Caco-2 (cell line): ENCODE measurements around the gene MLYCD. TPM values are rescaled to one million over a fixed set of nuclear protein-coding genes. Genes with fewer than 3 reads are reported as not detected.

ENCODE experiments used
- BruUV-seq: library from RNA; stranded (reverse); fragments of 400-500 nt; replicated peaks from 2 replicates; lab custom pipeline; 2021; lab: Mats Ljungman, UMichigan
- CTCF ChIA-PET: fragments of 300-600 bp; sonication (Branson Sonifier 250); formaldehyde crosslinking; loops from one replicate; lab custom pipeline; 2022; ENCODE audit warnings: antibody characterized with exemption; lab: Charles Lee
- POLR2A ChIA-PET: fragments of 300-600 bp; sonication (Branson Sonifier 250); formaldehyde crosslinking; loops from one replicate; lab custom pipeline; 2022; ENCODE audit warnings: antibody characterized with exemption; lab: Charles Lee
- DNase-seq, 2 experiments: peaks; one replicate each; pipeline versions ENCODE4 v3.0.0 to v3.0.0-alpha.2; 2020 to 2022
- H3K27me3 ChIP-seq: replicated peaks from 2 replicates; pipeline ENCODE4 v1.6.0; 2011; ENCODE audit warnings: low read length; ENCODE audit not compliant: control insufficient read depth, insufficient read depth
- H3K36me3 ChIP-seq: 2 replicates; pipeline ENCODE4 v1.5.1; 2011; ENCODE audit warnings: low read length; ENCODE audit not compliant: control insufficient read depth, insufficient read depth
- H3K4me1 ChIP-seq: fragments of 250-450 bp; sonication (Bioruptor Pico); 2 replicates; pipeline ENCODE4 v1.5.1; 2020; ENCODE audit warnings: mild to moderate bottlenecking
- H3K4me3 ChIP-seq: 2 replicates; pipeline ENCODE4 v1.5.1; 2011; ENCODE audit warnings: low read depth, mild to moderate bottlenecking, control low read depth, low read length
- H3K9me3 ChIP-seq: fragments of 250-450 bp; sonication (Bioruptor Pico); 2 replicates; pipeline ENCODE4 v1.5.1; 2020; ENCODE audit warnings: mild to moderate bottlenecking, moderate library complexity
- H3K27ac Mint-ChIP-seq: one replicate; pipeline ENCODE4 v1.8.0; 2022; ENCODE audit warnings: mixed read lengths; ENCODE audit not compliant: unreplicated experiment
- H3K27me3 Mint-ChIP-seq: one replicate; pipeline ENCODE4 v1.8.0; 2022; ENCODE audit warnings: mixed read lengths; ENCODE audit not compliant: insufficient read depth, unreplicated experiment
- H3K36me3 Mint-ChIP-seq: one replicate; pipeline ENCODE4 v1.8.0; 2022; ENCODE audit warnings: mild to moderate bottlenecking, mixed read lengths; ENCODE audit not compliant: insufficient read depth, unreplicated experiment
- H3K4me1 Mint-ChIP-seq: one replicate; pipeline ENCODE4 v1.8.0; 2022; ENCODE audit warnings: low read depth, mixed read lengths; ENCODE audit not compliant: unreplicated experiment
- H3K4me3 Mint-ChIP-seq: one replicate; pipeline ENCODE4 v1.8.0; 2022; ENCODE audit warnings: mild to moderate bottlenecking, moderate library complexity, mixed read lengths; ENCODE audit not compliant: unreplicated experiment
- H3K9me3 Mint-ChIP-seq: one replicate; pipeline ENCODE4 v1.8.0; 2022; ENCODE audit warnings: mixed read lengths; ENCODE audit not compliant: unreplicated experiment
- CTCF ChIP-seq, 2 experiments: fragments of 200-600 bp in 1 of 2; IDR thresholded peaks; 1 replicate in 1 of 2; 2 replicates in 1 of 2; pipeline versions ENCODE4 v1.5.1 to v1.8.0; 2011 to 2022; ENCODE audit warnings: antibody characterized with exemption in 1 of 2, control low read depth in 1 of 2, inconsistent platforms in 1 of 2, low read depth in 1 of 2, low read length in 1 of 2, mild to moderate bottlenecking in 1 of 2, moderate library complexity in 1 of 2; ENCODE audit not compliant: insufficient read depth in 1 of 2, severe bottlenecking in 1 of 2, unreplicated experiment in 1 of 2
- intact Hi-C: fragments of 100-400 bp; cut with micrococcal nuclease; formaldehyde crosslinking; loops from one replicate; pipeline ENCODE4 v1.10.0; 2022; ENCODE audit not compliant: unreplicated experiment
- total RNA-seq: library from RNA; stranded (reverse); gene quantifications from 2 replicates; pipeline ENCODE4 v1.2.3, GENCODE V29; 2022

MLYCD gene
- total RNA-seq, 1 experiment from 2014 or later, result 8.7 TPM

GRCh38 chr16:83973077-83973476 is 74.2 kb downstream of the MLYCD start:
- Mint-ChIP-seq H3K27ac (no peak overlapping the region), H3K4me3 (no peak overlapping the region)
- CTCF ChIA-PET, result no interaction called here

GRCh38 chr16:83973581-83974385 is 74.9 kb downstream of the MLYCD start:
- Histone ChIP-seq H3K4me3 (no peak overlapping the region), H3K9me3 (peaks cover 10% of the 10 kb centered on the region), H3K4me1 (no peaks in the 10 kb centered on the region), H3K27me3 (no peaks in the 10 kb centered on the region; the same call in 1 of the 2 replicates), H3K36me3 (no peaks in the 10 kb centered on the region)
- Mint-ChIP-seq H3K27ac (no peak overlapping the region), H3K4me1 (no peaks in the 10 kb centered on the region), H3K9me3 (peaks cover 8% of the 10 kb centered on the region), H3K36me3 (no peaks in the 10 kb centered on the region), H3K27me3 (peaks cover 4% of the 10 kb centered on the region), H3K4me3 (no peak overlapping the region)
- DNase-seq, result no peak
- ChIA-PET POLR2A (no interaction called here), CTCF (no interaction called here)
- BruUV-seq, result no TSS peak
- intact Hi-C loops, result no loop called here
- no peak for TF ChIP-seq CTCF (IDR thresholded peaks at IDR 0.05; ENCODE audit: insufficient read depth in 1 of 2, low read depth in 1 of 2, low read length in 1 of 2, severe bottlenecking in 1 of 2, unreplicated experiment in 1 of 2)

More at GRCh38 chr16:83973077-83973476, 74.2 kb downstream of the MLYCD start:
- Mint-ChIP-seq H3K9me3 (peaks cover 1% of the 10 kb centered on the region), H3K27me3 (peaks cover 4% of the 10 kb centered on the region), H3K36me3 (no peaks in the 10 kb centered on the region), H3K4me1 (no peaks in the 10 kb centered on the region)
- no peak overlapping the region for H3K4me3 ChIP-seq
- no peaks in the 10 kb centered on the region for H3K36me3 ChIP-seq
- no peaks in the 10 kb centered on the region for H3K4me1 ChIP-seq
- intact Hi-C loops, result no loop called here
- TF ChIP-seq CTCF (IDR thresholded peaks at IDR 0.05; ENCODE audit: insufficient read depth in 1 of 2, low read depth in 1 of 2, low read length in 1 of 2, severe bottlenecking in 1 of 2, unreplicated experiment in 1 of 2), result no peak
- peaks cover 7% of the 10 kb centered on the region for H3K9me3 ChIP-seq
- no peaks in the 10 kb centered on the region; the same call in 1 of the 2 replicates for H3K27me3 ChIP-seq
- no TSS peak for BruUV-seq
- no peak for DNase-seq
- POLR2A ChIA-PET, result no interaction called here

- no peak for DNase-seq
- CTCF ChIA-PET, result no interaction called here
- Histone ChIP-seq H3K4me3 (no peak overlapping the region), H3K9me3 (peaks cover 12% of the 10 kb centered on the region), H3K27me3 (no peaks in the 10 kb centered on the region; the same call in 1 of the 2 replicates), H3K4me1 (no peaks in the 10 kb centered on the region), H3K36me3 (no peaks in the 10 kb centered on the region)
- no peaks in the 10 kb centered on the region for H3K4me1 Mint-ChIP-seq
- no peaks in the 10 kb centered on the region for H3K36me3 Mint-ChIP-seq
- H3K27me3 Mint-ChIP-seq, result peaks cover 4% of the 10 kb centered on the region
- no peak for TF ChIP-seq CTCF (IDR thresholded peaks at IDR 0.05; ENCODE audit: insufficient read depth in 1 of 2, low read depth in 1 of 2, low read length in 1 of 2, severe bottlenecking in 1 of 2, unreplicated experiment in 1 of 2)
- BruUV-seq, result no TSS peak
- POLR2A ChIA-PET, result no interaction called here
- H3K9me3 Mint-ChIP-seq, result peaks cover 15% of the 10 kb centered on the region
- intact Hi-C loops, result no loop called here
- H3K4me3 Mint-ChIP-seq, result no peak overlapping the region
- no peak overlapping the region for H3K27ac Mint-ChIP-seq
Measured at GRCh38 chr16:83974475-83974874, 75.6 kb downstream of the MLYCD start.
